Endothelial cell of umbilical vein (primary cell): Measurements from ENCODE around the gene COL6A2. TPM values are rescaled to one million over a fixed set of nuclear protein-coding genes. Genes with fewer than 3 reads are reported as not detected.

Experiments used
- BruUV-seq: library from RNA; stranded (reverse); fragments of 400-500 nt; replicated peaks from 2 replicates; lab custom pipeline; 2021; lab: Mats Ljungman, UMichigan
- CTCF ChIA-PET: fragments of 300-600, 350-600 bp; sonication (Branson Sonifier 250); formaldehyde crosslinking; loops from one replicate; lab custom pipeline; 2021; ENCODE audit warnings: antibody characterized with exemption, inconsistent platforms; lab: Charles Lee
- POLR2A ChIA-PET: fragments of 300-600, 350-600 bp; sonication (Branson Sonifier 250); formaldehyde crosslinking; loops from one replicate; lab custom pipeline; 2021; ENCODE audit warnings: antibody characterized with exemption, inconsistent platforms; lab: Charles Lee
- DNase-seq: peaks from one replicate; pipeline ENCODE4 v3.0.0-alpha.2; 2011; ENCODE audit warnings: low read depth, low spot score
- FAIRE-seq: peaks from 2 replicates; lab custom pipeline; 2011; peaks lifted over from hg19 to GRCh38; lab: Jason Lieb, UNC
- H2AFZ ChIP-seq: 2 replicates; pipeline ENCODE4 v1.6.0; 2012; ENCODE audit warnings: low read depth, low read length, control low read depth, inconsistent platforms
- H3K27ac ChIP-seq: 2 replicates; pipeline ENCODE4 v1.5.1; 2011; ENCODE audit warnings: low read depth, mild to moderate bottlenecking, control low read depth, low read length, moderate library complexity; ENCODE audit not compliant: insufficient read depth
- H3K27me3 ChIP-seq, 2 experiments: 2 replicates each; pipeline versions ENCODE4 v1.6.0 to v1.6.1; 2011; ENCODE audit warnings: low read length in 2 of 2, mixed read lengths in 1 of 2; ENCODE audit not compliant: control insufficient read depth in 2 of 2, insufficient read depth in 2 of 2
- H3K36me3 ChIP-seq, 2 experiments: 2 replicates in 1 of 2; 3 replicates in 1 of 2; pipeline ENCODE4 v1.5.1; 2011; ENCODE audit warnings: low read length in 2 of 2, mild to moderate bottlenecking in 1 of 2, moderate library complexity in 1 of 2; ENCODE audit not compliant: control insufficient read depth in 2 of 2, insufficient read depth in 2 of 2; ENCODE audit errors: extremely low read depth in 1 of 2
- H3K4me1 ChIP-seq: 3 replicates; pipeline ENCODE4 v1.5.1; 2011; ENCODE audit warnings: mild to moderate bottlenecking, low read length; ENCODE audit not compliant: control insufficient read depth, insufficient read depth; ENCODE audit errors: extremely low read depth
- H3K4me2 ChIP-seq: 2 replicates; pipeline ENCODE4 v1.6.1; 2011; ENCODE audit warnings: low read length, control low read depth, mixed read lengths; ENCODE audit not compliant: insufficient read depth
- H3K4me3 ChIP-seq, 3 experiments: fragments of 200-600 bp in 1 of 3; sonication (generic), shearing (Covaris generic) in 1 of 3; replicated peaks in 1 of 3; 2 replicates each; pipeline ENCODE4 v1.5.1; 2011 to 2016; ENCODE audit warnings: control low read depth in 3 of 3, low read length in 3 of 3, mild to moderate bottlenecking in 2 of 3, inconsistent platforms in 1 of 3, low read depth in 1 of 3, moderate library complexity in 1 of 3; ENCODE audit not compliant: insufficient read depth in 1 of 3
- H3K79me2 ChIP-seq: 2 replicates; pipeline ENCODE4 v1.6.0; 2012; ENCODE audit warnings: low read length, inconsistent platforms; ENCODE audit not compliant: control insufficient read depth, insufficient read depth
- H3K9ac ChIP-seq: replicated peaks from 2 replicates; pipeline ENCODE3; 2011; ENCODE audit warnings: low read length, control low read depth; ENCODE audit not compliant: insufficient read depth; ENCODE audit errors: extremely low read depth
- H3K9me1 ChIP-seq: replicated peaks from 3 replicates; pipeline ENCODE4 v1.6.0; 2011; ENCODE audit warnings: mild to moderate bottlenecking, low read length; ENCODE audit not compliant: control insufficient read depth, insufficient read depth; ENCODE audit errors: extremely low read depth
- H3K9me3 ChIP-seq: replicated peaks from 2 replicates; pipeline ENCODE4 v1.5.1; 2012; ENCODE audit warnings: low read length, inconsistent platforms; ENCODE audit not compliant: control insufficient read depth, insufficient read depth
- H4K20me1 ChIP-seq: replicated peaks from 2 replicates; pipeline ENCODE3; 2011; ENCODE audit warnings: mild to moderate bottlenecking, low read length; ENCODE audit not compliant: control insufficient read depth, insufficient read depth; ENCODE audit errors: extremely low read depth
- CTCF ChIP-seq, 2 donors: IDR thresholded peaks; 1 replicate in 1 of 2; 2 replicates in 1 of 2; pipeline ENCODE4 v1.5.1; 2011; ENCODE audit warnings: low read length in 2 of 2, mild to moderate bottlenecking in 2 of 2, moderate library complexity in 2 of 2, control low read depth in 1 of 2, inconsistent platforms in 1 of 2, low read depth in 1 of 2; ENCODE audit not compliant: insufficient read depth in 1 of 2; ENCODE audit errors: extremely low read depth in 1 of 2
- EZH2 ChIP-seq: IDR thresholded peaks from 2 replicates; pipeline ENCODE4 v1.6.1; 2012; ENCODE audit warnings: borderline replicate concordance, low read depth, mild to moderate bottlenecking, moderate library complexity, low read length, inconsistent platforms; ENCODE audit not compliant: severe bottlenecking
- FOS ChIP-seq: IDR thresholded peaks from 2 replicates; pipeline ENCODE4 v1.6.1; 2011; ENCODE audit warnings: mild to moderate bottlenecking, low read length, moderate library complexity, borderline replicate concordance; ENCODE audit not compliant: insufficient read depth
- GATA2 ChIP-seq: IDR thresholded peaks from 2 replicates; pipeline ENCODE4 v1.7.0; 2011; ENCODE audit warnings: low read depth, mild to moderate bottlenecking, moderate library complexity, mixed read lengths, low read length; ENCODE audit not compliant: insufficient read length, insufficient read depth
- JUN ChIP-seq: IDR thresholded peaks from 2 replicates; pipeline ENCODE4 v1.6.1; 2011; ENCODE audit warnings: borderline replicate concordance, low read depth; ENCODE audit not compliant: insufficient read length, insufficient read depth
- MAX ChIP-seq: IDR thresholded peaks from 2 replicates; pipeline ENCODE4 v1.6.1; 2011; ENCODE audit not compliant: insufficient read depth, insufficient read length
- POLR2A ChIP-seq: IDR thresholded peaks from 2 replicates; pipeline ENCODE4 v1.6.1; 2012; ENCODE audit warnings: low read depth, mild to moderate bottlenecking, control low read depth, low read length
- dilution Hi-C: fragments of 300-500 bp; cut with MboI; formaldehyde crosslinking; loops from one replicate; pipeline ENCODE4 v1.15.0; 2019; ENCODE audit warnings: low sequenced_read_pairs; ENCODE audit not compliant: extremely low pct_ligation_motif_present
- intact Hi-C: fragments of 100-400 bp; cut with micrococcal nuclease; formaldehyde crosslinking; loops from one replicate; pipeline ENCODE4 v1.10.0; 2022
- polyA plus RNA-seq, 4 experiments: library from polyadenylated mRNA; depleted of rRNA in 3 of 4; stranded (reverse) in 3 of 4; unstranded in 1 of 4; fragments of >200 nt; gene quantifications; 2 replicates each; pipeline versions ENCODE4 v1.2.1 to v1.2.3, GENCODE V29; 2011 to 2012; ENCODE audit warnings: missing spikeins in 1 of 4
- total RNA-seq: library from RNA; stranded (reverse); gene quantifications from 2 replicates; pipeline ENCODE4 v1.2.3, GENCODE V29; 2021

Gene COL6A2
- total and polyA plus RNA-seq, 2 donors (not counting 3 experiments of a cell fraction or from before 2014, with no cell fraction given): 3.4 to 6.1 TPM

GRCh38 chr21:46058431-46059145, 39.3 kb upstream of the COL6A2 start:
- H3K27ac ChIP-seq: no peak overlapping the region
- TF ChIP-seq JUN (no peak), FOS (no peak), EZH2 (no peak), MAX (no peak), CTCF (IDR thresholded peaks at IDR 0.05; ENCODE audit: extremely low read depth in 1 of 2, insufficient read depth in 1 of 2, low read depth in 1 of 2, low read length in 2 of 2) (no peak), POLR2A (no peak), GATA2 (no peak)
- no peak for FAIRE-seq

More at GRCh38 chr21:46058431-46059145, 39.3 kb upstream of the COL6A2 start:
- CTCF ChIA-PET: no interaction called here
- H3K27me3 ChIP-seq: no peaks in the 10 kb centered on the region
- no peaks in the 10 kb centered on the region for H3K36me3 ChIP-seq
- no peaks in the 10 kb centered on the region for H3K4me1 ChIP-seq
- intact Hi-C loops: no loop called here
- no TSS peak for BruUV-seq
- dilution Hi-C loops: no loop called here
- H3K9me3 ChIP-seq: no peaks in the 10 kb centered on the region
- H4K20me1 ChIP-seq: no peaks in the 10 kb centered on the region
- H3K79me2 ChIP-seq: no peaks in the 10 kb centered on the region
- H3K9me1 ChIP-seq: no peaks in the 10 kb centered on the region
- no peak overlapping the region for H3K9ac ChIP-seq
- POLR2A ChIA-PET: no interaction called here
- no peak overlapping the region for H3K4me2 ChIP-seq
- no peak overlapping the region for H2AFZ ChIP-seq
- H3K4me3 ChIP-seq: no peak overlapping the region
- no peak for DNase-seq
